ENCODE measurements around the gene TSR2. TPM values are rescaled to one million over a fixed set of nuclear protein-coding genes. Genes with fewer than 3 reads are reported as not detected.

Gene TSR2
- total RNA-seq (2014; rRNA removed; shearing (Covaris generic)) = 14.6 and 16.2 TPM in 2 replicates

GRCh38 chrX:54439960-54440871 lies at the start of gene TSR2:
TSS of gene TSR2 (plus strand) at chrX:54440404. CDS start at chrX:54440422, 18 bp downstream.

Other genes with a start within 250 kb of the TSR2 start
- 0.08 and 0.64 TPM in 2 replicates for gene WNK3, start 82.4 kb upstream of the TSR2 start, total RNA-seq (2014; rRNA removed; shearing (Covaris generic))
- gene FGD1, start 55.8 kb downstream of the TSR2 start, total RNA-seq (2014; rRNA removed; shearing (Covaris generic)) = 2.9 and 3.9 TPM in 2 replicates
- gene GNL3L, start 89.8 kb downstream of the TSR2 start, total RNA-seq (2014; rRNA removed; shearing (Covaris generic)) = 40.2 and 41.8 TPM in 2 replicates